Measurements from ENCODE around the gene KLKB1. TPM values are rescaled to one million over a fixed set of nuclear protein-coding genes. Genes with fewer than 3 reads are reported as not detected.
"Not testable (repeated sequence)": the region's sequence is repeated elsewhere in the genome, so short reads cannot be mapped to it uniquely, and the experiment has no call there.

Gene KLKB1
- total RNA-seq, 4 donors from 2014 or later, result 0.98 to 3.7 (median 1.3) TPM

DNA sequence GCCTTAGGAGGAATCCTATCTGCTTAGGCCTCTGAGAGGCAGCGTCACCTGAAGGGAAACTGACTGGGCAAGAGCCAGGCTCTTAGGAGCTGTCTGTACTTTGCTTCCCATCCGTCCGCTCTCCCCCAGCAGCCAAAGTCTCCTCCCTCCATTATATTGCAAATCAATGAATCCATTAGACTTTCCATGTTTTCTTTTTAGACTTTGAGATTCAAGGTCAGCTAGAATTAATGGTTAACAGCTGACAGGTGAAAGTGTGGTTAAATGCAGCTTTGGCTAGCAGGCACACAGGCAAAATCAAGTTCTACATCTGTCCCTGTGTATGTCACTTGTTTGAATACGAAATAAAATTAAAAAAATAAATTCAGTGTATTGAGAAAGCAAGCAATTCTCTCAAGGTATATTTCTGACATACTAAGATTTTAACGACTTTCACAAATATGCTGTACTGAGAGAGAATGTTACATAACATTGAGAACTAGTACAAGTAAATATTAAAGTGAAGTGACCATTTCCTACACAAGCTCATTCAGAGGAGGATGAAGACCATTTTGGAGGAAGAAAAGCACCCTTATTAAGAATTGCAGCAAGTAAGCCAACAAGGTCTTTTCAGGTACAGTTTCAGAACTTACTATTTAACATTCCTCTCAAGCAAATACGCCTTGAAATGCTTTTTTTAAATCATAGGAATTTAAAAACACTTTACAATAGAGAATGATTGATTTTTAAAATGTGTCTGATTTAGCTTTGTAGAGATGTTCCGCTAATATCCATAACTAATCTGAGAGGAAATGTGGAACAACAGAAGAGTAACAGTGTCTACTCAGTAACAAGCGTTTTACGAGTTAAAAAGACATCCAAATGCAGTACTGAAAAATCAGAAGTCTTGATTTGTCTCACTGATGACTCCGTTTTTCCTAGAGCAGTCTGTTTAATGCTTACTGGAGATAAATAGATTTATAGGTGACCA, 38.7 kb downstream of the KLKB1 start, which contains the start of gene F11:
TSS of gene F11 (plus strand) at position 507 of the 970 bp plus-strand sequence. CDS start 948 bp downstream, outside the sequence.
- DNase-seq (ENCODE audit: low spot score in 2 of 2), result no peak
- TF ChIP-seq POLR2A (IDR thresholded peaks at IDR 0.05) (no peak), EP300 (IDR thresholded peaks at IDR 0.05) (no peak), CTCF (IDR thresholded peaks at IDR 0.05) (no peak)
- WGBS, 2 donors, result 57 to 62% methylated on average over 10 of the region's 10 CpGs
- H3K4me1 ChIP-seq, result no peaks in the 10 kb centered on the region
- H3K36me3 ChIP-seq, result no peaks in the 10 kb centered on the region
- no peak within 1 kb of the TSS for H3K27ac ChIP-seq
- no peaks in the 10 kb centered on the region for H3K9me3 ChIP-seq
- no peak within 1 kb of the TSS for H3K4me3 ChIP-seq
- no peaks in the 10 kb centered on the region for H3K27me3 ChIP-seq

DNA sequence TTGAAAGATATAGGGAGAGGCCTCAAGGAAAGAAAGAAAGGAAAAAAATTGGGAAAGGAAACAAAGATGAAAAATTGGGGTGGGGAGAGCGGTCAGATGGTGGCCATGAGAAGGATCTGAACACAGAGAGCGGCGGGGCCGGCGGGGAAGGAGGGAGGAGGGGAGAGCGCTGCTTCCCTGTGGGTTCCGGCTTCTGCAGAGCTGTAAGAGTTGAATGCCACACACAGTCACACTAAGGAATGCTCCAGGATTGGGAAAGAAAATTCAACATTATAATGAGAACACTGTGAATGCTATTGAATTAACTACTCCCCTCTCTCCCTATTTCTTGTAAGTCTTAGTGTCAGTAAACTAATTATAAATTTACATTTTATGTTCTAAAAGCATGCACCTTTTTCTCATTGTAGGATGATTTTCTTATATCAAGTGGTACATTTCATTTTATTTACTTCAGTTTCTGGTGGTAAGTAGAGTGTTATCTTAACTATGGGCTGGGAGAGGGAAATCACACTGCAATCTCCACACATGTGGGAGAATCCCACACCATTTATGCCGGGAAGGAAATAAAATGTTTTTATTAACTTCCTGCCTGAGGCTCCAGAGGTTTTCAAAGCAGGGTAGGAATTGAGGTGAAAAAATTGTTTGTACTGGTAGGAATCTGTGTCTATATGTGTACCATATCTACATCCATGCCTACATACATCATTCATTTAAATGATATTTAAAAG, 39.6 kb downstream of the KLKB1 start:
- no peak for DNase-seq (ENCODE audit: low spot score in 2 of 2)
- 17 to 21% methylated on average over 8 of the region's 8 CpGs for WGBS, 2 donors
- TF ChIP-seq CTCF (IDR thresholded peaks at IDR 0.05) (no peak), EP300 (IDR thresholded peaks at IDR 0.05) (no peak), POLR2A (IDR thresholded peaks at IDR 0.05) (no peak)

DNA sequence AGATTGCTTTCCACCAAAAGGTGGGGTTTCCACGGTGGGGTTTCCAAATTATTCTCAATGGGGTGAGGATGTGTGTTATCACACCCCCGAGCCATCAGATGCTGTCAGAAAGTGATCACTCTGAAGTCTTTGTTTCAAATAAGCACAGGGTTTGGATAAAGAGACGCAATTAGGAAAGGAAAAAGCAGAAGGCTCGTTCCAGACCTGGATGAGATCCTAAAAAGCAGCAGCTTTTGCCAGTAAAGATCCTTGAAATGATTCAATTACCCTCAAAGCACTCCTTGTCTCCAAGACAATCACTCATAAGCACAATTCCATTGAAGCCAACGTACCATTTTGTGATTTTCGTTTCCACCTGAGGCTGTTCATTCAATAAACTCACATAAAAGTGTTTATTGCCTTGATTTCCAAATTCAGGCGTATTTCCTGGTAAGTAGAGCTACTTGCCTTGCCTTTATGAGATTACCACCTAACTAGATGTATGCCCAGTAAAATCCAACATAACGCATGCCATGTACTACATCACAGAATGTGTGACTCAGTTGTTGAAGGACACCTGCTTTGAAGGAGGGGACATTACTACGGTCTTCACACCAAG, 43.9 kb downstream of the KLKB1 start:
- Histone ChIP-seq H3K27me3 (no peaks in the 10 kb centered on the region), H3K9me3 (no peaks in the 10 kb centered on the region), H3K4me3 (no peak overlapping the region), H3K36me3 (no peaks in the 10 kb centered on the region), H3K27ac (no peak overlapping the region), H3K4me1 (no peaks in the 10 kb centered on the region)
- TF ChIP-seq EP300 (IDR thresholded peaks at IDR 0.05) (no peak), CTCF (IDR thresholded peaks at IDR 0.05) (no peak), POLR2A (IDR thresholded peaks at IDR 0.05) (no peak)
- WGBS, 2 donors, result 82 to 83% methylated on average over 9 of the region's 9 CpGs
- no peak for DNase-seq (ENCODE audit: low spot score in 2 of 2)

More for the DNA sequence above, 39.6 kb downstream of the KLKB1 start:
- H3K36me3 ChIP-seq, result no peaks in the 10 kb centered on the region
- no peaks in the 10 kb centered on the region for H3K4me1 ChIP-seq
- no peak overlapping the region for H3K27ac ChIP-seq
- H3K9me3 ChIP-seq, result no peaks in the 10 kb centered on the region
- no peak overlapping the region for H3K4me3 ChIP-seq
- no peaks in the 10 kb centered on the region for H3K27me3 ChIP-seq

GRCh38 chr4:186272699-186273391, 45.5 kb downstream of the KLKB1 start:
- Histone ChIP-seq H3K4me1 (no peaks in the 10 kb centered on the region), H3K9me3 (no peaks in the 10 kb centered on the region), H3K27ac (no peak overlapping the region), H3K27me3 (no peaks in the 10 kb centered on the region), H3K36me3 (no peaks in the 10 kb centered on the region), H3K4me3 (no peak overlapping the region)
- TF ChIP-seq CTCF (IDR thresholded peaks at IDR 0.05) (no peak), EP300 (IDR thresholded peaks at IDR 0.05) (no peak), POLR2A (IDR thresholded peaks at IDR 0.05) (no peak)
- no peak for DNase-seq (ENCODE audit: low spot score in 2 of 2)
- 78% methylated on average over 4 of the region's 4 CpGs for WGBS, 2 donors

- H3K4me1 ChIP-seq, result not testable (repeated sequence)
Measured at GRCh38 chr4:186273392-186273789, 46.1 kb downstream of the KLKB1 start.

More at GRCh38 chr4:186273392-186273789, 46.1 kb downstream of the KLKB1 start:
- H3K36me3 ChIP-seq; H3K27me3 ChIP-seq; DNase-seq (ENCODE audit: low spot score in 2 of 2); H3K9me3 ChIP-seq; H3K27ac ChIP-seq; H3K4me3 ChIP-seq: not testable (repeated sequence)
- WGBS, 2 donors, result 87 to 95% methylated on average over 5 of the region's 5 CpGs

Measured in tibial nerve (tissue), 4 donors.